ENCODE results near the gene CRELD2.

The CRELD2 gene

DNA sequence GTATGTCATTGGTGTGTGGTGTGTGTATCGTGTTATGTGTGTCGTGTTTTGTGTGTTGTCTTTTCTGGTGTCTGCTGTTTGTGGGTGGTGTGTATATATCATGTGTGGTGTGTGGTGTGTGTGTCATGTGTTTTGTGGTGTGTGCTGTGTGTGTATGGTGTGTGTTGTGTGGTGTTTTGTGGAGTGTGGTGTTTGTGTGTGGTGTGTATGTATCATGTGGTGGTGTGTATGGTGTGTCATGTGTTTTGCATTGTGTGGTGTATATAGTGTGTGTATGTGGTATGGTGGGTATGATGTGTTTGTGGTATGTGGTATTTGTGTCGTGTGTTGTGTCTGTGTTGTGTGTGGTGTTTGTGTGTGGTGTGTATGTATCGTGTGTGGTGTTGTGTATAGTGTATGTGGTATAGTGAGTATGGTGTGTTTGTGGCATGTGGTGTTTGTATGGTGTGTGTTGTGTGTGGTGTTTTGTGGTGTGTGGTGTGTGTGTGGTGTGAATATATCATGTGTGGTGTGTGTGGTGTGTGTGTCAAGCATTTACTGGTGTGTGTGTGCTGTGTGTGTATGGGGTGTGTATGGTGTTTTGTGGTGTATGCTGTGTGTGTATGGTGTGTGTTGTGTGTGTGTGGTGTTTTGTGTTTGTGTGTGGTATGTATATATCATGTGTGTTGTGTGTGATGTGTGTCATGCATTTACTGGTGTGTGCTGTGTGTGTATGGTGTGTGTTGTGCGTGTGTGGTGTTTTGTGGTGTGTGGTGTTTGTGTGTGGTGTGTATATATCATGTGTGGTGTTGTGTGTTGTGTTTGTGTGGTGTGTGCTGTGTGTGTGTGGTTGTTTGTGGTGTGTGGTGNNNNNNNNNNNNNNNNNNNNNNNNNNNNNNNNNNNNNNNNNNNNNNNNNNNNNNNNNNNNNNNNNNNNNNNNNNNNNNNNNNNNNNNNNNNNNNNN lies 54.9 kb downstream of the CRELD2 start:
- no peaks in the 10 kb centered on the region; the same call in 1 of the 2 replicates for H3K27me3 ChIP-seq
- no peaks in the 10 kb centered on the region for H3K36me3 ChIP-seq
- TF ChIP-seq, protein P1, sequence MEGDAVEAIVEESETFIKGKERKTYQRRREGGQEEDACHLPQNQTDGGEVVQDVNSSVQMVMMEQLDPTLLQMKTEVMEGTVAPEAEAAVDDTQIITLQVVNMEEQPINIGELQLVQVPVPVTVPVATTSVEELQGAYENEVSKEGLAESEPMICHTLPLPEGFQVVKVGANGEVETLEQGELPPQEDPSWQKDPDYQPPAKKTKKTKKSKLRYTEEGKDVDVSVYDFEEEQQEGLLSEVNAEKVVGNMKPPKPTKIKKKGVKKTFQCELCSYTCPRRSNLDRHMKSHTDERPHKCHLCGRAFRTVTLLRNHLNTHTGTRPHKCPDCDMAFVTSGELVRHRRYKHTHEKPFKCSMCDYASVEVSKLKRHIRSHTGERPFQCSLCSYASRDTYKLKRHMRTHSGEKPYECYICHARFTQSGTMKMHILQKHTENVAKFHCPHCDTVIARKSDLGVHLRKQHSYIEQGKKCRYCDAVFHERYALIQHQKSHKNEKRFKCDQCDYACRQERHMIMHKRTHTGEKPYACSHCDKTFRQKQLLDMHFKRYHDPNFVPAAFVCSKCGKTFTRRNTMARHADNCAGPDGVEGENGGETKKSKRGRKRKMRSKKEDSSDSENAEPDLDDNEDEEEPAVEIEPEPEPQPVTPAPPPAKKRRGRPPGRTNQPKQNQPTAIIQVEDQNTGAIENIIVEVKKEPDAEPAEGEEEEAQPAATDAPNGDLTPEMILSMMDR (IDR thresholded peaks at IDR 0.05; ENCODE audit: low read depth, low read length), result no peak
- H3K9me3 ChIP-seq, result no peaks in the 10 kb centered on the region; the same call in 1 of the 2 replicates
- peaks cover 8% of the 10 kb centered on the region for H3K4me1 ChIP-seq
- no peak overlapping the region for H3K4me3 ChIP-seq (ENCODE audit: low read depth, low read length)
- DNase-seq, result no peak

DNA sequence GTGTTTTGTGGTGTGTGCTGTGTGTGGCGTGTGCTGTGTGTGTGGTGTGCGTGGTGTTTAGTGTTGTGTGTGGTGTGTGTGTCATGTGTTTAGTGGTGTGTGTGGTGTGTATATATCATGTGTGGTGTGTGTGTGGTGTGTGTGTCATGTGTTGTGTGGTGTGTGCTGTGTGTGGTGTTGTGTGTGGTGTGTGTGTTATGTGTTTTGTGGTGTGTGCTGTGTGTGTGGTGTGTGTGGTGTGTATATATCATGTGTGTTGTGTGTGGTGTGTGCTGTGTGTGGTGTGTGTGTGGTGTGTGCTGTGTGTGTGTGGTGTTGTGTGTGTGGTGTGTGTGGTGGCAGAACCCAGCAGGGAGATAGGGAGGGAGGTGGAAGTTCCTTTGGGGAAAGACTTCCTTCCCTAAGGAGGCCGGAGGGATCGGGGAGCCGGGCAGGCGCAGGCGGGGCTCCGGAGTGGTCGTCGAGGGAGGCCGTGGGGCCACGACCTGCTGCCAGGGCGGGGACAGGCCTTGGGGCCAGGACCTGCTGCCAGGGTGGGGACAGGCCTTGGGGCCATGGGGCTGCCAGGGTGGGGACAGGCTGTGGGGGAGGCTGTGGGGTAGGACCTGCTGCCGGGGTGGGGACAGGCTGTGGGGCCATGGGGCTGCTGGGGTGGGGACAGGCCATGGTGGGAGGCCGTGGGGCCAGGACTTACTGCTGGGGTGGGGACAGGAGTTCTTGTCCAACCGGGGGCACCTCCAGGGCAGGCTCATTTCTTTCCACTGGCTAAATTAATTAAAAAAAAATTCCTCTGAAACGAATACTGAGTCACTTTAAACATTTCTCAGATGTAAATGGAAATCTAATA lies 57.3 kb downstream of the CRELD2 start:
- Histone ChIP-seq H3K36me3 (no peaks in the 10 kb centered on the region), H3K4me3 (ENCODE audit: low read depth, low read length) (no peak overlapping the region), H3K4me1 (peaks cover 3% of the 10 kb centered on the region), H3K9me3 (no peaks in the 10 kb centered on the region; the same call in 1 of the 2 replicates), H3K27me3 (no peaks in the 10 kb centered on the region; the same call in 1 of the 2 replicates)
- peak; percentile 28 for DNase-seq
- TF ChIP-seq, protein P1 (IDR thresholded peaks at IDR 0.05; ENCODE audit: low read depth, low read length), result no peak

DNA sequence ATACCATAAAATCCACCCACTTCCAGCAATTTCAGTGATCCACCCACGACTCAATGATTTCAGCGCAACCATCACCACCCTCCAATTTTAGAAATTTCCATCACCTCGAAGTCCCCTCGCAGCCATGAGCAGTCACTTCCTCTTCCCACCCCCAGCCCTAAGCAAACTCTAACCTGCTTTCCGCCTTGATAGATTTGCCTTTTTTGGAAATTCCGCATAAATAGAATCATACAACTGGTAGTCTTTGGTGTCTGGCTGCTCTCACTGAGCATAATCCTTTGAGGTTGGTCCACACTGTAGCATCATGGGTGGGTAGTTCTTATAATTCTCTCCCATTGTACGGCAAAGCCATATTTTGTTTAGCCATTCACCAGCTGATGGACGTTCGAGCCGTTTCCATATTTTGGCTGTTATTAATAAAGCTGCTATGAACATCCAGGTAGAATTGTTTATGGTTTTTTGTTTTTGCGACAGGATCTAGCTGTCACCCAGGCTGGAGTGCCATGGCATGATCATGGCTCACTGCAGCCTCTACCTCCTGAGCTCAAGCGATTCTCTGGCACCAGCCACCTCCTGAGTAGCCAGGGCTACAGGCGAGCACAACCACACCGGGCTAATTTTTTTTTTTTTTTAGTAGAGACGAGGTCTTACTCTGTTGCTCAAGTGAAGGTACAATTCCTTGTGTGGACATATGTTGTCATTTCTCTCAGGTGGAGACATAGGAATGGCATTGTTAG lies 58.2 kb downstream of the CRELD2 start:
- H3K4me3 ChIP-seq (ENCODE audit: low read depth, low read length), result no peak overlapping the region
- no peaks in the 10 kb centered on the region; the same call in 1 of the 2 replicates for H3K9me3 ChIP-seq
- no peak for DNase-seq
- TF ChIP-seq, protein P1 (IDR thresholded peaks at IDR 0.05; ENCODE audit: low read depth, low read length), result no peak
- no peaks in the 10 kb centered on the region; the same call in 1 of the 2 replicates for H3K27me3 ChIP-seq
- no peaks in the 10 kb centered on the region for H3K4me1 ChIP-seq
- no peaks in the 10 kb centered on the region for H3K36me3 ChIP-seq
